H1 (cell line): ENCODE data around the gene NLK. TPM values are rescaled to one million over a fixed set of nuclear protein-coding genes. Genes with fewer than 3 reads are reported as not detected.

Experiments
- CTCF ChIA-PET: fragments of 300-600 bp; sonication (Branson Sonifier 250); formaldehyde crosslinking; loops from one replicate; lab custom pipeline; 2021; ENCODE audit not compliant: partially characterized antibody; lab: Charles Lee
- POLR2A ChIA-PET: fragments of 300-600 bp; sonication (Branson Sonifier 250); formaldehyde crosslinking; loops from one replicate; lab custom pipeline; 2021; ENCODE audit warnings: inconsistent platforms; ENCODE audit not compliant: partially characterized antibody; lab: Charles Lee
- DNase-seq, 2 experiments: peaks; one replicate each; pipeline versions ENCODE4 v3.0.0 to v3.0.0-alpha.2; 2010 to 2022; ENCODE audit warnings: low spot score in 2 of 2, low read depth in 1 of 2, mixed read lengths in 1 of 2
- FAIRE-seq: peaks from 2 replicates; lab custom pipeline; 2011; peaks lifted over from hg19 to GRCh38; lab: Jason Lieb, UNC
- H2AFZ ChIP-seq: 2 replicates; pipeline ENCODE4 v1.8.1; 2012; ENCODE audit warnings: low read length, inconsistent platforms
- H2AK5ac ChIP-seq: 2 replicates; pipeline ENCODE4 v1.6.1; 2013; ENCODE audit warnings: low read depth, low read length
- H2BK120ac ChIP-seq: replicated peaks from 2 replicates; pipeline ENCODE3; 2013; ENCODE audit warnings: low read depth, low read length, inconsistent platforms
- H2BK12ac ChIP-seq: 2 replicates; pipeline ENCODE4 v1.6.1; 2013; ENCODE audit warnings: low read depth, low read length
- H2BK15ac ChIP-seq: 2 replicates; pipeline ENCODE4 v1.6.1; 2013; ENCODE audit warnings: low read length
- H2BK20ac ChIP-seq: 2 replicates; pipeline ENCODE4 v1.6.1; 2013; ENCODE audit warnings: low read length
- H2BK5ac ChIP-seq: 2 replicates; pipeline ENCODE4 v1.6.1; 2013; ENCODE audit warnings: low read depth, low read length
- H3K14ac ChIP-seq: 2 replicates; pipeline ENCODE4 v1.6.1; 2013; ENCODE audit warnings: inconsistent platforms; ENCODE audit not compliant: insufficient read length
- H3K18ac ChIP-seq: 2 replicates; pipeline ENCODE4 v1.6.1; 2013; ENCODE audit warnings: low read length; ENCODE audit errors: extremely low read depth
- H3K23ac ChIP-seq: 2 replicates; pipeline ENCODE4 v1.6.1; 2013; ENCODE audit warnings: inconsistent platforms; ENCODE audit not compliant: insufficient read length
- H3K23me2 ChIP-seq: 2 replicates; pipeline ENCODE4 v1.6.1; 2013; ENCODE audit warnings: low read depth, low read length
- H3K27ac ChIP-seq: 2 replicates; pipeline ENCODE4 v1.6.1; 2011; ENCODE audit warnings: low read depth, low read length, inconsistent platforms
- H3K27me3 ChIP-seq, 4 experiments: replicated peaks in 1 of 4; 1 replicate in 1 of 4; 2 replicates in 3 of 4; pipeline versions ENCODE4 v1.6.1 to v1.8.1; 2011 to 2013; ENCODE audit warnings: low read length in 3 of 4, mild to moderate bottlenecking in 3 of 4, inconsistent platforms in 2 of 4, mixed read lengths in 2 of 4, moderate library complexity in 1 of 4; ENCODE audit not compliant: control insufficient read depth in 3 of 4, insufficient read depth in 3 of 4; ENCODE audit errors: extremely low read depth in 1 of 4
- H3K36me3 ChIP-seq, 4 experiments: 2 replicates each; pipeline versions ENCODE4 v1.6.1 to v1.8.1; 2011 to 2013; ENCODE audit warnings: mild to moderate bottlenecking in 4 of 4, low read length in 3 of 4, moderate library complexity in 2 of 4, control low read depth in 1 of 4, inconsistent platforms in 1 of 4; ENCODE audit not compliant: insufficient read depth in 4 of 4, control insufficient read depth in 2 of 4
- H3K4ac ChIP-seq: replicated peaks from 2 replicates; pipeline ENCODE3; 2013; ENCODE audit warnings: low read length, low read depth, mixed read lengths, inconsistent platforms; ENCODE audit not compliant: insufficient read length
- H3K4me1 ChIP-seq, 4 experiments: replicated peaks in 1 of 4; 1 replicate in 1 of 4; 2 replicates in 3 of 4; pipeline versions ENCODE4 v1.6.1 to v1.8.1; 2011 to 2013; ENCODE audit warnings: low read length in 3 of 4, inconsistent platforms in 2 of 4, mixed read lengths in 1 of 4; ENCODE audit not compliant: insufficient read depth in 4 of 4, control insufficient read depth in 3 of 4
- H3K4me2 ChIP-seq, 2 experiments: 2 replicates each; pipeline versions ENCODE4 v1.6.1 to v1.8.1; 2011 to 2013; ENCODE audit warnings: low read depth in 2 of 2, low read length in 2 of 2, control low read depth in 1 of 2, inconsistent platforms in 1 of 2, mild to moderate bottlenecking in 1 of 2; ENCODE audit not compliant: insufficient read depth in 1 of 2
- H3K4me3 ChIP-seq, 4 experiments: fragments of 200-600, 300-600 bp in 1 of 4; sonication (generic), shearing (Covaris generic), sonication (Bioruptor Twin) in 1 of 4; 2 replicates each; pipeline versions ENCODE4 v1.5.1 to v1.8.1; 2011 to 2016; ENCODE audit warnings: low read length in 4 of 4, low read depth in 3 of 4, control low read depth in 2 of 4, inconsistent platforms in 2 of 4, mild to moderate bottlenecking in 2 of 4, mixed read lengths in 1 of 4, moderate library complexity in 1 of 4; ENCODE audit not compliant: insufficient read depth in 2 of 4; ENCODE audit errors: extremely low read depth in 1 of 4
- H3K56ac ChIP-seq: replicated peaks from 2 replicates; pipeline ENCODE3; 2013; ENCODE audit warnings: low read depth, mild to moderate bottlenecking, mixed read lengths, low read length, inconsistent platforms; ENCODE audit not compliant: insufficient read length
- H3K79me1 ChIP-seq: 2 replicates; pipeline ENCODE4 v1.6.1; 2013; ENCODE audit warnings: low read depth, low read length, control low read depth
- H3K79me2 ChIP-seq, 2 experiments: 2 replicates each; pipeline versions ENCODE4 v1.6.1 to v1.8.1; 2012 to 2013; ENCODE audit warnings: low read length in 2 of 2, mild to moderate bottlenecking in 2 of 2, inconsistent platforms in 1 of 2; ENCODE audit not compliant: insufficient read depth in 2 of 2, control insufficient read depth in 1 of 2
- H3K9ac ChIP-seq, 4 experiments: replicated peaks in 1 of 4; 1 replicate in 1 of 4; 2 replicates in 3 of 4; pipeline versions ENCODE4 v1.6.1 to v1.8.1; 2011 to 2013; ENCODE audit warnings: low read depth in 3 of 4, low read length in 3 of 4, control low read depth in 2 of 4, mild to moderate bottlenecking in 2 of 4, moderate library complexity in 2 of 4, inconsistent platforms in 1 of 4; ENCODE audit errors: extremely low read depth in 1 of 4
- H3K9me3 ChIP-seq, 2 experiments: 2 replicates each; pipeline versions ENCODE4 v1.6.1 to v1.8.1; 2012 to 2013; ENCODE audit warnings: mild to moderate bottlenecking in 2 of 2, moderate library complexity in 2 of 2, control low read depth in 1 of 2, inconsistent platforms in 1 of 2, low read depth in 1 of 2, low read length in 1 of 2, mixed read lengths in 1 of 2; ENCODE audit not compliant: insufficient read depth in 2 of 2
- H4K20me1 ChIP-seq, 2 experiments: replicated peaks in 1 of 2; 2 replicates each; pipeline versions ENCODE3 to v1.8.1; 2011 to 2013; ENCODE audit warnings: inconsistent platforms in 2 of 2, low read length in 2 of 2, mild to moderate bottlenecking in 1 of 2; ENCODE audit not compliant: insufficient read depth in 2 of 2, control insufficient read depth in 1 of 2
- H4K5ac ChIP-seq: 2 replicates; pipeline ENCODE4 v1.6.1; 2013; ENCODE audit warnings: low read length, low read depth, mixed read lengths, inconsistent platforms; ENCODE audit not compliant: insufficient read length
- H4K8ac ChIP-seq: 2 replicates; pipeline ENCODE4 v1.8.0; 2013; ENCODE audit warnings: mild to moderate bottlenecking, moderate library complexity, low read length, inconsistent platforms; ENCODE audit not compliant: insufficient read depth; ENCODE audit errors: extremely low read depth
- H4K91ac ChIP-seq: replicated peaks from 2 replicates; pipeline ENCODE3; 2013; ENCODE audit warnings: low read length, mixed read lengths, inconsistent platforms; ENCODE audit not compliant: insufficient read length
- BACH1 ChIP-seq: IDR thresholded peaks from 2 replicates; pipeline ENCODE4 v1.6.1; 2012; ENCODE audit warnings: low read length, improper control_type of control experiment
- CBX8 ChIP-seq: fragments of 300-800, 300-1000 bp; sonication (generic); IDR thresholded peaks from 2 replicates; pipeline ENCODE4 v1.7.1; 2016; ENCODE audit warnings: low read depth, low read length, borderline replicate concordance
- GABPA ChIP-seq: IDR thresholded peaks from 2 replicates; pipeline ENCODE4 v1.6.1; 2011; ENCODE audit warnings: mild to moderate bottlenecking, low read length, moderate library complexity, borderline replicate concordance; ENCODE audit not compliant: insufficient read depth
- HDAC6 ChIP-seq: IDR thresholded peaks from one replicate; pipeline ENCODE4 v1.7.1; 2012; ENCODE audit warnings: low read depth, mild to moderate bottlenecking, inconsistent platforms, low read length, moderate library complexity
- KDM5A ChIP-seq: fragments of 200-600 bp; IDR thresholded peaks from 2 replicates; pipeline ENCODE4 v1.7.1; 2012; ENCODE audit warnings: mild to moderate bottlenecking, low read length, inconsistent platforms, mixed read lengths
- PHF8 ChIP-seq: fragments of 200-600 bp; sonication (generic); conservative IDR thresholded peaks from 2 replicates; pipeline ENCODE4 v1.7.1; 2012; ENCODE audit warnings: low read depth, mild to moderate bottlenecking, inconsistent platforms, low read length, moderate library complexity
- RAD21 ChIP-seq, 2 experiments: IDR thresholded peaks in 1 of 2; conservative IDR thresholded peaks in 1 of 2; 2 replicates each; pipeline ENCODE4 v1.6.1; 2011; ENCODE audit warnings: low read depth in 2 of 2, low read length in 2 of 2, improper control_type of control experiment in 1 of 2, inconsistent platforms in 1 of 2, mild to moderate bottlenecking in 1 of 2, moderate library complexity in 1 of 2
- SIRT6 ChIP-seq: IDR thresholded peaks from one replicate; pipeline ENCODE4 v1.7.1; 2012; ENCODE audit warnings: low read length, inconsistent platforms
- SP1 ChIP-seq: IDR thresholded peaks from 2 replicates; pipeline ENCODE4 v1.6.1; 2011; ENCODE audit warnings: low read depth, low read length
- TAF1 ChIP-seq: IDR thresholded peaks from 2 replicates; pipeline ENCODE4 v1.6.1; 2011; ENCODE audit warnings: mild to moderate bottlenecking, low read depth, low read length
- TBP ChIP-seq: IDR thresholded peaks from 2 replicates; pipeline ENCODE4 v1.6.1; 2011; ENCODE audit warnings: low read depth, low read length, improper control_type of control experiment
- TCF12 ChIP-seq: IDR thresholded peaks from 2 replicates; pipeline ENCODE4 v1.6.1; 2011; ENCODE audit warnings: low read depth, mild to moderate bottlenecking, low read length
- YY1 ChIP-seq: IDR thresholded peaks from 2 replicates; pipeline ENCODE4 v1.6.1; 2011; ENCODE audit warnings: low read depth, mild to moderate bottlenecking, low read length
- WGBS, 2 experiments: shearing (Covaris generic) in 1 of 2; methylation state at CpG; one replicate each; pipeline versions ENCODE4 v1.1.6 to v1.1.7; 2013 to 2015; ENCODE audit warnings: low lambda C conversion rate in 2 of 2, mixed read lengths in 2 of 2, inconsistent platforms in 1 of 2, low coverage in 1 of 2, missing lambda C conversion rate in 1 of 2; ENCODE audit not compliant: insufficient replicate concordance in 2 of 2, insufficient coverage in 1 of 2, insufficient read length in 1 of 2; ENCODE audit errors: extremely low coverage in 1 of 2, missing lambda C conversion rate in 1 of 2; 5-methylcytosine and 5-hydroxymethylcytosine counted together
- polyA plus RNA-seq, 7 experiments: library from polyadenylated mRNA; depleted of rRNA in 3 of 7; stranded (reverse) in 5 of 7; unstranded in 2 of 7; fragments of >200 nt in 5 of 7; fragments of 200-250 nt in 2 of 7; gene quantifications; 1 replicate in 5 of 7; 2 replicates in 1 of 7; 4 replicates in 1 of 7; pipeline versions ENCODE4 v1.2.1 to v1.2.3, GENCODE V29; 2011 to 2013; ENCODE audit warnings: missing spikeins in 2 of 7, mixed read lengths in 2 of 7
- total RNA-seq: library from RNA; stranded (reverse); fragmentation: NEBNext Ultra II Directional; extraction: Animal tissue kit (Norgen Biotek cat#: 25700); gene quantifications from 2 replicates; pipeline ENCODE4 v1.2.1, GENCODE V29; 2021

Gene NLK
- total and polyA plus RNA-seq, 2 of the 8 experiments (the other 6 are each of a cell fraction or from before 2014, with no cell fraction given) = 30.8 to 49.9 TPM

DNA sequence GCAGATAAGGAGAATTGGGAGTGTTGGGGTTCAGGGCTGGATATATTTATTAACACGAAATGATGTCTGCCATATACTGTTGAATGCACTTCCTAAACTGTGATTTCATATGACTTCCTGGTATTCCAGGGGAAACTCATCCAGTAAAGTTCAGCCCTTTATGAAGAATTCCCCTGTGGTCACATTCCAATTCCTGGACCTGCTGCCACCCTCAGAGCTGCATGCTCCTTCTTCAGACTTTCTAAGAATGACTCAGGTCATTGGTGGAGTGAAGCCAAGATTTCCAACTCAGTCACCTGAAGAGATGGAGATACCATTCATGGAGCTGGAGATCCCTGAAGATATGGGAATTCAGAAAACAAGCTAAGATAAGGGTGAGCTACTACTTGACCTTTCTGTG, 162.3 kb downstream of the NLK start:
- Histone ChIP-seq H4K8ac (no peak overlapping the region), H2BK5ac (no peak overlapping the region), H3K9me3 (no peaks in the 10 kb centered on the region), H3K4me3 (no peak overlapping the region), H4K91ac (no peak overlapping the region), H3K4ac (no peak overlapping the region), H3K79me1 (no peaks in the 10 kb centered on the region), H3K18ac (no peak overlapping the region), H2AK5ac (no peak overlapping the region), H3K14ac (no peak overlapping the region), H3K56ac (no peak overlapping the region), H3K79me2 (no peaks in the 10 kb centered on the region), H3K27me3 (no peaks in the 10 kb centered on the region), H2AFZ (no peak overlapping the region), H3K9ac (no peak overlapping the region), H3K27ac (no peak overlapping the region), H2BK12ac (no peak overlapping the region)
- POLR2A ChIA-PET = interaction anchor here (0.6 to 1.0 kb wide), 2 partner anchors 10 to 23 kb away, joined by 3 read pairs; no protein-coding TSS in a partner anchor
- WGBS, 2 experiments = 76% methylated on average over 1 of the region's 1 CpG; no CpG with 5 or more reads in 1 of the 2 experiments
- no peak for FAIRE-seq
- TF ChIP-seq GABPA = no peak
- no peak for TF ChIP-seq SP1
- TF ChIP-seq HDAC6 = no peak
- no peak for TF ChIP-seq BACH1
- TF ChIP-seq PHF8 = no peak
- TF ChIP-seq TBP = no peak
- no peak for TF ChIP-seq TCF12
- TF ChIP-seq SIRT6 = no peak
- no peak for TF ChIP-seq CBX8
- TF ChIP-seq YY1 = no peak
- no peak for TF ChIP-seq KDM5A
- no peak for TF ChIP-seq TAF1
- TF ChIP-seq RAD21 (IDR thresholded peaks at IDR 0.05 in 1 of 2, conservative IDR thresholded peaks at IDR 0.05 in 1 of 2; ENCODE audit: low read depth in 2 of 2, low read length in 2 of 2) = no peak
- TF ChIP-seq, all 59 proteins: peak for 0
- Histone ChIP-seq H3K36me3 (no peaks in the 10 kb centered on the region), H3K23ac (no peak overlapping the region), H3K23me2 (no peaks in the 10 kb centered on the region), H4K5ac (no peak overlapping the region), H2BK20ac (no peak overlapping the region), H2BK120ac (no peak overlapping the region), H4K20me1 (no peaks in the 10 kb centered on the region), H2BK15ac (no peak overlapping the region), H3K4me2 (no peak overlapping the region), H3K4me1 (no peaks in the 10 kb centered on the region)
- no peak for DNase-seq
- CTCF ChIA-PET = interaction anchor here (1.7 kb wide), 1 partner anchor 44 kb away, joined by 4 read pairs; no protein-coding TSS in a partner anchor
